ENCODE measurements around the gene PI4KB. TPM values are rescaled to one million over a fixed set of nuclear protein-coding genes. Genes with fewer than 3 reads are reported as not detected.

The PI4KB gene
- total and polyA plus RNA-seq, 2 of the 13 experiments (the other 11 are each of a cell fraction or from before 2014, with no cell fraction given), result 19.5 to 29.3 TPM

DNA sequence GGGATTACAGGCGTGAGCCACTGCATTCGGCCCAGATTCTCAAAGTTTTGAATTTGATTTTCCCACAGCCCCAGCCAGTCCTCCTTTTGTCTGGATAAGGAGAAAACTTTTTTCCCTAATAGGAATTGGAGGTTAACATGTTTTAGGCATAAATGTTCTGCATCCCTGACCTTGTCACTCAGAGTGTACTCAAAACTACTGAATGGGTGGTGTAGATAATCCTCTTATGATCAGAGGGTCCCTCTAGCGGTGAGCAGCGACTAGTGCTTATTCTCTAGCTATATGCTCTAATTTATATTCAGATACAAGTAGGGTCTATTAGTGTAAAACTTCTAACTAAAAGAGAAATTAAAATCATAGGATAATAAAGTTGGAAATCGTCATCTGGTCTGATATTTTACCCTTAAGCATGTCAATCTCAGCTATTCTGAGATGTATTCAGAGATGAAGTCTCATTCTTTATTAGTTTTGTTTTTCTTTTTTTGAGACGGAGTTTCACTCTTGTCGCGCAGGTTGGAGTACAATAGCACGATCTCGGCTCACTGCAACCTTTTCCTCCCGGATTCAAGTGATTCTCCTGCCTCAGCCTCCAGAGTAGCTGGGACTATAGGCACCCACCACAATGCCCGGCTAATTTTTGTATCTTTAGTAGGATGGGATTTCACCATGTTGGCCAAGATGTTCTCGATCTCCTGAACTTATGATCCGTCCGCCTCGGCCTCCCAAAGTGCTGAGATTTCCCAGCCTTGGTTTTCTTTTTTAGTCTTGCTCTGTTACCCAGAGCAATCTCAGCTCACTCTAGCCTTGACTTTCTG lies 75.4 kb downstream of the PI4KB start (continued):
- TF ChIP-seq, protein P1, sequence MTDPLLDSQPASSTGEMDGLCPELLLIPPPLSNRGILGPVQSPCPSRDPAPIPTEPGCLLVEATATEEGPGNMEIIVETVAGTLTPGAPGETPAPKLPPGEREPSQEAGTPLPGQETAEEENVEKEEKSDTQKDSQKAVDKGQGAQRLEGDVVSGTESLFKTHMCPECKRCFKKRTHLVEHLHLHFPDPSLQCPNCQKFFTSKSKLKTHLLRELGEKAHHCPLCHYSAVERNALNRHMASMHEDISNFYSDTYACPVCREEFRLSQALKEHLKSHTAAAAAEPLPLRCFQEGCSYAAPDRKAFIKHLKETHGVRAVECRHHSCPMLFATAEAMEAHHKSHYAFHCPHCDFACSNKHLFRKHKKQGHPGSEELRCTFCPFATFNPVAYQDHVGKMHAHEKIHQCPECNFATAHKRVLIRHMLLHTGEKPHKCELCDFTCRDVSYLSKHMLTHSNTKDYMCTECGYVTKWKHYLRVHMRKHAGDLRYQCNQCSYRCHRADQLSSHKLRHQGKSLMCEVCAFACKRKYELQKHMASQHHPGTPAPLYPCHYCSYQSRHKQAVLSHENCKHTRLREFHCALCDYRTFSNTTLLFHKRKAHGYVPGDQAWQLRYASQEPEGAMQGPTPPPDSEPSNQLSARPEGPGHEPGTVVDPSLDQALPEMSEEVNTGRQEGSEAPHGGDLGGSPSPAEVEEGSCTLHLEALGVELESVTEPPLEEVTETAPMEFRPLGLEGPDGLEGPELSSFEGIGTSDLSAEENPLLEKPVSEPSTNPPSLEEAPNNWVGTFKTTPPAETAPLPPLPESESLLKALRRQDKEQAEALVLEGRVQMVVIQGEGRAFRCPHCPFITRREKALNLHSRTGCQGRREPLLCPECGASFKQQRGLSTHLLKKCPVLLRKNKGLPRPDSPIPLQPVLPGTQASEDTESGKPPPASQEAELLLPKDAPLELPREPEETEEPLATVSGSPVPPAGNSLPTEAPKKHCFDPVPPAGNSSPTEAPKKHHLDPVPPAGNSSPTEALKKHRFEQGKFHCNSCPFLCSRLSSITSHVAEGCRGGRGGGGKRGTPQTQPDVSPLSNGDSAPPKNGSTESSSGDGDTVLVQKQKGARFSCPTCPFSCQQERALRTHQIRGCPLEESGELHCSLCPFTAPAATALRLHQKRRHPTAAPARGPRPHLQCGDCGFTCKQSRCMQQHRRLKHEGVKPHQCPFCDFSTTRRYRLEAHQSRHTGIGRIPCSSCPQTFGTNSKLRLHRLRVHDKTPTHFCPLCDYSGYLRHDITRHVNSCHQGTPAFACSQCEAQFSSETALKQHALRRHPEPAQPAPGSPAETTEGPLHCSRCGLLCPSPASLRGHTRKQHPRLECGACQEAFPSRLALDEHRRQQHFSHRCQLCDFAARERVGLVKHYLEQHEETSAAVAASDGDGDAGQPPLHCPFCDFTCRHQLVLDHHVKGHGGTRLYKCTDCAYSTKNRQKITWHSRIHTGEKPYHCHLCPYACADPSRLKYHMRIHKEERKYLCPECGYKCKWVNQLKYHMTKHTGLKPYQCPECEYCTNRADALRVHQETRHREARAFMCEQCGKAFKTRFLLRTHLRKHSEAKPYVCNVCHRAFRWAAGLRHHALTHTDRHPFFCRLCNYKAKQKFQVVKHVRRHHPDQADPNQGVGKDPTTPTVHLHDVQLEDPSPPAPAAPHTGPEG (CRISPR knock-in tag; IDR thresholded peaks at IDR 0.05), result no peak
- no peak for TF ChIP-seq MZF1 (CRISPR knock-in tag; IDR thresholded peaks at IDR 0.05; ENCODE audit: borderline replicate concordance)
- no peak for TF ChIP-seq ZBTB1 (CRISPR knock-in tag; IDR thresholded peaks at IDR 0.05; ENCODE audit: borderline replicate concordance)
- peak; percentile 59; the same call in 1 of the 2 replicates for TF ChIP-seq SMC3 (IDR thresholded peaks at IDR 0.05; ENCODE audit: low read length)
- TF ChIP-seq KAT8 (CRISPR knock-in tag; IDR thresholded peaks at IDR 0.05), result 0 out of 2 replicates have a peak, but pooled peaks have one; percentile 28
- TF ChIP-seq EZH2 (conservative IDR thresholded peaks at IDR 0.05; ENCODE audit: low read depth, low read length), result no peak
- no peak for TF ChIP-seq ZNF878 (CRISPR knock-in tag; IDR thresholded peaks at IDR 0.05)
- TF ChIP-seq PITX1 (CRISPR knock-in tag; IDR thresholded peaks at IDR 0.05), result peak; percentile 51; the same call in 1 of the 2 replicates
- TF ChIP-seq, protein P2, sequence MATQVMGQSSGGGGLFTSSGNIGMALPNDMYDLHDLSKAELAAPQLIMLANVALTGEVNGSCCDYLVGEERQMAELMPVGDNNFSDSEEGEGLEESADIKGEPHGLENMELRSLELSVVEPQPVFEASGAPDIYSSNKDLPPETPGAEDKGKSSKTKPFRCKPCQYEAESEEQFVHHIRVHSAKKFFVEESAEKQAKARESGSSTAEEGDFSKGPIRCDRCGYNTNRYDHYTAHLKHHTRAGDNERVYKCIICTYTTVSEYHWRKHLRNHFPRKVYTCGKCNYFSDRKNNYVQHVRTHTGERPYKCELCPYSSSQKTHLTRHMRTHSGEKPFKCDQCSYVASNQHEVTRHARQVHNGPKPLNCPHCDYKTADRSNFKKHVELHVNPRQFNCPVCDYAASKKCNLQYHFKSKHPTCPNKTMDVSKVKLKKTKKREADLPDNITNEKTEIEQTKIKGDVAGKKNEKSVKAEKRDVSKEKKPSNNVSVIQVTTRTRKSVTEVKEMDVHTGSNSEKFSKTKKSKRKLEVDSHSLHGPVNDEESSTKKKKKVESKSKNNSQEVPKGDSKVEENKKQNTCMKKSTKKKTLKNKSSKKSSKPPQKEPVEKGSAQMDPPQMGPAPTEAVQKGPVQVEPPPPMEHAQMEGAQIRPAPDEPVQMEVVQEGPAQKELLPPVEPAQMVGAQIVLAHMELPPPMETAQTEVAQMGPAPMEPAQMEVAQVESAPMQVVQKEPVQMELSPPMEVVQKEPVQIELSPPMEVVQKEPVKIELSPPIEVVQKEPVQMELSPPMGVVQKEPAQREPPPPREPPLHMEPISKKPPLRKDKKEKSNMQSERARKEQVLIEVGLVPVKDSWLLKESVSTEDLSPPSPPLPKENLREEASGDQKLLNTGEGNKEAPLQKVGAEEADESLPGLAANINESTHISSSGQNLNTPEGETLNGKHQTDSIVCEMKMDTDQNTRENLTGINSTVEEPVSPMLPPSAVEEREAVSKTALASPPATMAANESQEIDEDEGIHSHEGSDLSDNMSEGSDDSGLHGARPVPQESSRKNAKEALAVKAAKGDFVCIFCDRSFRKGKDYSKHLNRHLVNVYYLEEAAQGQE (IDR thresholded peaks at IDR 0.05; ENCODE audit: borderline replicate concordance in 1 of 2, low read depth in 1 of 2, low read length in 2 of 2), result no peak
- no peak for TF ChIP-seq SRF (IDR thresholded peaks at IDR 0.05; ENCODE audit: low read depth, low read length)
- 0 out of 2 replicates have a peak, but pooled peaks have one; percentile 23 for TF ChIP-seq IRF2 (CRISPR knock-in tag; IDR thresholded peaks at IDR 0.05)
- peak; percentile 66 for TF ChIP-seq STAG1 (CRISPR knock-in tag; IDR thresholded peaks at IDR 0.05)
- no peak for TF ChIP-seq HCFC1 (IDR thresholded peaks at IDR 0.05; ENCODE audit: low read depth, low read length)

Data from HepG2 (cell line).